Measurements from ENCODE around the gene DDX10.

DNA sequence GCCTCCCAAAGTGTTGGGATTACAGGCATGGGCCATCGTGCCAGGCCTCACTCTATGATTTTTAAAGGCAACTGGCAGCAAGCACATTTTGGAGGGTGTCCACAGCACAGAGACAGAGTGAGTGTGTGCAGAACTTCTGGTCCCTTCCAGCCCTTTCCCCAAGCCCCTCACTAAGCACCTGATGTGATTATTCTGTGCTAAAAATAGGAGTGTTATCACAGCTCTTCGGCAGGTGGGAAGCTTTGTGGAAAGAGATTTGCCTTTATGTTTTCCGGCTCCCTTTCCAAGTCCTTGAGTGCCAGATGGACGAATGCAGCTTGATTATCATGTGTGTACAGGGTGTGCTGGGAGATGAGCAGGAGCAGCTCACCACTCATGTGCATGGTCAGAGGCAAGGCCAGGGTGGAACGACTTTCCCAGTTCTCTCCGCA is 310.8 kb downstream of the DDX10 start:
- TF ChIP-seq CTCF (optimal IDR thresholded peaks at IDR 0.05 in 1 of 3, IDR thresholded peaks at IDR 0.05 in 1 of 3, conservative IDR thresholded peaks at IDR 0.05 in 1 of 3; ENCODE audit: extremely low read depth in 1 of 3, insufficient read depth in 2 of 3, low read length in 3 of 3): no peak
- no peak for TF ChIP-seq EZH2 (IDR thresholded peaks at IDR 0.05; ENCODE audit: low read length)
